T-helper 1 cell (primary cell): Measurements from ENCODE around the gene NUDT6.
A peak's percentile ranks its signal among the peaks of the same experiment; 100 is the strongest.

Experiments
- DNase-seq, 5 donors: peaks; one replicate each; pipeline ENCODE4 v3.0.0-alpha.2; 2012 to 2020

The NUDT6 gene

GRCh38 chr4:122914292-122914904, 8.0 kb downstream of the NUDT6 start:
- peak in 1 of 5 donors; percentile 43 for DNase-seq

- no peak for DNase-seq
Measured at GRCh38 chr4:122912810-122913575, 9.4 kb downstream of the NUDT6 start.

- no peak for DNase-seq
Measured at GRCh38 chr4:122911588-122911987, 10.8 kb downstream of the NUDT6 start.

GRCh38 chr4:122909683-122910082, 12.7 kb downstream of the NUDT6 start:
- DNase-seq = no peak

- DNase-seq = no peak
Measured at GRCh38 chr4:122908223-122908622, 14.2 kb downstream of the NUDT6 start.

GRCh38 chr4:122906859-122907305, 15.5 kb downstream of the NUDT6 start:
- no peak for DNase-seq

- DNase-seq = no peak
Measured at GRCh38 chr4:122903766-122904288, 18.6 kb downstream of the NUDT6 start.

GRCh38 chr4:122901247-122902010, 21.0 kb downstream of the NUDT6 start:
- DNase-seq = no peak

- DNase-seq = no peak
Measured at GRCh38 chr4:122900314-122900713, 22.1 kb downstream of the NUDT6 start.

- no peak for DNase-seq
Measured at GRCh38 chr4:122899682-122900081, 22.7 kb downstream of the NUDT6 start.

GRCh38 chr4:122898370-122899150, 23.8 kb downstream of the NUDT6 start:
- DNase-seq = no peak

- no peak for DNase-seq
Measured at GRCh38 chr4:122896270-122896669, 26.1 kb downstream of the NUDT6 start.

- no peak for DNase-seq
Measured at GRCh38 chr4:122895336-122895995, 26.9 kb downstream of the NUDT6 start.

GRCh38 chr4:122894827-122895226, 27.6 kb downstream of the NUDT6 start:
- DNase-seq = no peak

- DNase-seq = no peak
Measured at GRCh38 chr4:122890147-122890795, 32.1 kb downstream of the NUDT6 start.

GRCh38 chr4:122889726-122890125, 32.7 kb downstream of the NUDT6 start:
- no peak for DNase-seq

- DNase-seq = no peak
Measured at GRCh38 chr4:122884499-122884898, 37.9 kb downstream of the NUDT6 start.

GRCh38 chr4:122882857-122883735, 39.3 kb downstream of the NUDT6 start:
- no peak for DNase-seq

- DNase-seq = no peak
Measured at GRCh38 chr4:122879001-122879400, 43.4 kb downstream of the NUDT6 start.

GRCh38 chr4:122876456-122876855, 45.9 kb downstream of the NUDT6 start:
- no peak for DNase-seq
